H54 (cell line): ENCODE data around the gene ADAMTS2.

Source experiments
- DNase-seq: peaks from one replicate; pipeline ENCODE4 v3.0.0; 2011; ENCODE audit warnings: low spot score, mixed read lengths; ENCODE audit not compliant: insufficient read length
- FAIRE-seq: peaks from 3 replicates; lab custom pipeline; 2011; peaks lifted over from hg19 to GRCh38; lab: Jason Lieb, UNC
- POLR2A ChIP-seq: IDR thresholded peaks from 2 replicates; pipeline ENCODE4 v1.6.1; 2011; ENCODE audit warnings: low read depth, mild to moderate bottlenecking, low read length

The ADAMTS2 gene

GRCh38 chr5:179271821-179272325 lies 73.4 kb downstream of the ADAMTS2 start:
- DNase-seq: no peak
- no peak for TF ChIP-seq POLR2A
- no peak for FAIRE-seq

GRCh38 chr5:179271428-179271734 lies 73.9 kb downstream of the ADAMTS2 start:
- TF ChIP-seq POLR2A: no peak
- DNase-seq: no peak
- no peak for FAIRE-seq

- no peak for TF ChIP-seq POLR2A
- no peak for FAIRE-seq
- DNase-seq: no peak
Observed at GRCh38 chr5:179270581-179271427, 74.5 kb downstream of the ADAMTS2 start.

- no peak for TF ChIP-seq POLR2A
- no peak for DNase-seq
- FAIRE-seq: no peak
Observed at GRCh38 chr5:179269781-179270543, 75.3 kb downstream of the ADAMTS2 start.

DNA sequence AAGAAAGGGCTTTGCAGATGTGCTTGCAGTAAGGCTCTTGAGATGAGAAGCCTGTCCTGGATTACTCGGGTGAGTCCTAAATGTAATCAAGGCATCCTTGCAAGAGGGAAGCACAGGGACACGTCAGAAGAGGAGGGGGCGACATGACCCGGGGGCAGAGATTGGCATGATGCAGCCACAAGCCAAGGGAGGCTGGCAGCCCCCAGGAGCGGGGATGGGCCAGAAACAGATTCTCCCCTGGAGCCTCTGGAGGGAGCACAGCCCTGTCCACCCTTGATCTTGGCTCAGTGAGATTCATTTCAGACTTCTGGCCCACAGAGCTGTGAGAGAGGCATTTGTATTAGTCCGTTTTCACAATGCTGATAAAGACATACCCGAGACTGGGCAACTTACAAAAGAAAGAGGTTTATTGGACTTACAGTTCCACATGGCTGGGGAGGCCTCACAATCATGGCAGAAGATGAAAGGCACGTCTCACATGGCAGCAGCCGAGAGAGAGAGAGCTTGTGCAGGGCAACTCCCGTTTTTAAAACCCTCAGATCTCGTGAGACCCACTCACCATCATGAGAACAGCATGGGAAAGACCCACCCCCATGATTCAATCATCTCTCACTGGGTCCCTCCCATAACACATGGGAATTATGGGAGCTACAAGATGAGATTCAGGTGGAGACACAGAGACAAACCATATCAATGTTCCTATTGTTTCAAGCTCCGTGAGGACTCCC lies 76.1 kb downstream of the ADAMTS2 start:
- FAIRE-seq: no peak
- no peak for TF ChIP-seq POLR2A
- no peak for DNase-seq

GRCh38 chr5:179268399-179268952 lies 76.8 kb downstream of the ADAMTS2 start:
- FAIRE-seq (no peak), DNase-seq (no peak)
- no peak for TF ChIP-seq POLR2A

DNA sequence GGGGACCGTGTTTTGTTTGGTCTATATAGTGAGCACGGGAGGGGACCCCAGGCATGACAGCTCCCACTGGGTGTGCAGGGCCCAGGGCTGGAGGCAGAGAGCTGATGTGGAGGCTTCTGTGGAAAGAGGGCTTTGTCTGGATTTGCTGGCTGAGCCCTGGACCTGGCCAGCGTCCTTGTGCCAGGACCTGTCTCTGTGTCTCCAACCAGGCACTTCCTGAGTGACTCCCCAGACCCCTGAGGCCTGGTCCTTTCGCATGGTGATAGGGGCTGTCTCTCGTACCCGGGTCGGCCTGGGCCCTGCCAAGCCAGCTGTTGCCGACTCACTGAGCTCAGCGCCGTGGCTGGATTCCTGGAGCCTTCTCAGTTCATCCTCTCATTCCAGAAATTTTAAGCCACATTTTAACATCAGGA lies 77.6 kb downstream of the ADAMTS2 start:
- no peak for TF ChIP-seq POLR2A
- no peak for FAIRE-seq
- no peak for DNase-seq

GRCh38 chr5:179267071-179267670 lies 78.1 kb downstream of the ADAMTS2 start:
- TF ChIP-seq POLR2A: no peak
- no peak for DNase-seq
- no peak for FAIRE-seq

GRCh38 chr5:179266291-179267070 lies 78.8 kb downstream of the ADAMTS2 start:
- DNase-seq (no peak), FAIRE-seq (no peak)
- no peak for TF ChIP-seq POLR2A

DNA sequence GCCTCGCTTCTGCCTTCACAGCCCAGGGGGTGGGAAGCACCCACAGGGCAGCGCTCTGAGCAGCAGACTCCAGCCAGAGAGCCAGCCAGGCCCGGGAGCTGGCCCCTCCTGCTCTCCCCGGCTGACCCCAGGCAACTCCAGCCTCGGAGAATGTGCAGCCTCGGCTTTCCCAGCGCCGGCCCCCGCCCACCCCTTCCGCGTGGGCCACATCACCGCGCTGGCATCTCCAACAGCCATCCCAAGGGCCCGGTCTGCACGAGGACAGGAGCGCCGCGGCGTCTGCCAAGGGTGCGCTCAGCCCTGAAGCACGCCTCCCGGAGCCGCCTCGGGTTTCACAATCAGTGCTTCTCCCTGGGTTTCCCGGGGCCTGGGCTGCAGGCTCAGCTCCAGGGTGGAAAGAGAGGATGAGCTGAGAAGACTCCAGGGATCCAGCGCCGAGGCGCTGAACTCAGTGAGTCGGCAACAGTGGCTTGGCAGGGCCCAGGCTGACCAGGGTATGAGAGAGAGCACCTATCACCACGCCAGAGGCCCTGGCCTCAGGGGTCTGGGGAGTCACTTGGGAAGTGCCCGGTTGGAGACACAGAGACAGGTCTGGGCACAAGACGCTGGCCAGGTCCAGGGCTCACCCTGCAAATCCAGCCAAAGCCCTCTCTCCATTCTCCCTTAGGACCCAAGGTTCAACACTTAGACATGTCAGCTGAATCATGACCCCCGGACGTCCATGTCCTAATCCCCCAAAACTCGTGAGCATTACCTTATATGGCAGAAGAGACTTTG lies 79.6 kb downstream of the ADAMTS2 start:
- peak; percentile 98 for DNase-seq
- FAIRE-seq: no peak
- peak; percentile 19; the same call in 1 of the 2 replicates for TF ChIP-seq POLR2A

DNA sequence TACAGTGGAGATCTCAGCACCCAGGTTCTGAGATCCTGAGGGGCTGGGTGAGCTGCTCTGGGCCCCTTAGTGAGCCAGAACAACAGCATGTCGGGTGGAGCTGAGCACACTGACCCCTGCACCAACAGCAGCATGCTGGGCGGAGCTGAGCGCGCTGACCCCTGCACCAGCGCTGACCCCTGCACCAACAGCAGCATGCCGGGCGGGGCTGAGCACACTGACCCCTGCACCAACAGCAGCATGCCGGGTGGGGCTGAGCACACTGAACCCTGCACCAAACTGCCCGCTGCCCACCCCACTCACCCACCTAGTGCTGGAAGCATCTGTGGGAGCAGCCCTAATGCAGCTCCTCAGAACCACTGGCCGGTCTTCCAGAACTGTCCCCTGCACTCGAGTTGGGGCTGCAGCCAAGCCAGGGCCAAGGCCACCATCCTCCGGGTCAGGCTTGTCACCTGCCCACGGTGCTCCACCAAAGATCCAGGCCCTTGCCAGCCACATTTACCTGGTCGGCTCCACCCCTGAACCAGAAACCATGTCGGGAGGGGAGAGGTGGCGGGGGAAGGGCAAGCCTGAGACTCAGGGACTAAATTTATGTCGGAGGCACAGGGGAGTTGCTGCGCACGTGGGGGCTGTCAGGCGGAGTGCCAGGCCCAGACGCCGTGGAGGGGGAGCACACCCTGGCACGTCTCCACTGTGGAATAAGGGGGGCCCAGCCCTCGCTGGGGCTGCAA lies 80.3 kb downstream of the ADAMTS2 start:
- no peak for TF ChIP-seq POLR2A
- DNase-seq (no peak), FAIRE-seq (no peak)
